Activated CD8-positive, alpha-beta T cell treated with anti-CD3 and anti-CD28 coated beads, Interleukin-2, amount 10 ng/mL, durations not matched to agents 7 days and 5 days (primary cell): ENCODE data around the gene SDK2. TPM values are rescaled to one million over a fixed set of nuclear protein-coding genes. Genes with fewer than 3 reads are reported as not detected.

Experiments used
- ATAC-seq: fragments of 150-1000 bp; cut with Tn5 transposase; one replicate; pipeline ENCODE4 v1.10.0; 2021; ENCODE audit warnings: moderate library complexity
- CTCF ChIA-PET: fragments of 350-600 bp; sonication (Branson Sonifier 250); formaldehyde crosslinking; loops from one replicate; lab custom pipeline; 2021; ENCODE audit warnings: antibody characterized with exemption; lab: Charles Lee
- POLR2A ChIA-PET: fragments of 350-600 bp; sonication (Branson Sonifier 250); formaldehyde crosslinking; loops from one replicate; lab custom pipeline; 2021; ENCODE audit warnings: antibody characterized with exemption; lab: Charles Lee
- DNase-seq: peaks from one replicate; pipeline ENCODE4 v3.0.0-alpha.2; 2020
- H3K27ac Mint-ChIP-seq: one replicate; pipeline ENCODE4 v1.8.0; 2021; ENCODE audit warnings: mild to moderate bottlenecking, mixed read lengths
- H3K27me3 Mint-ChIP-seq: one replicate; pipeline ENCODE4 v1.8.0; 2021; ENCODE audit warnings: low read depth, mixed read lengths
- H3K36me3 Mint-ChIP-seq: one replicate; pipeline ENCODE4 v1.8.0; 2021; ENCODE audit warnings: low read depth, mixed read lengths
- H3K4me1 Mint-ChIP-seq: one replicate; pipeline ENCODE4 v1.8.0; 2021; ENCODE audit warnings: low read depth, mixed read lengths
- H3K4me3 Mint-ChIP-seq: one replicate; pipeline ENCODE4 v1.8.0; 2021; ENCODE audit warnings: mild to moderate bottlenecking, mixed read lengths
- H3K9me3 Mint-ChIP-seq: one replicate; pipeline ENCODE4 v1.8.0; 2022; ENCODE audit warnings: mixed read lengths; ENCODE audit not compliant: insufficient read depth
- total RNA-seq, 2 experiments: library from RNA; stranded (reverse); gene quantifications; one replicate each; pipeline ENCODE4 v1.2.3, GENCODE V29; 2021

The SDK2 gene
- total RNA-seq, 2 experiments from 2014 or later, result 18.4 to 20.0 TPM

GRCh38 chr17:73591296-73592078 is 52.8 kb downstream of the SDK2 start:
- peaks cover 8% of the 10 kb centered on the region for H3K36me3 Mint-ChIP-seq
- no peaks in the 10 kb centered on the region for H3K9me3 Mint-ChIP-seq
- POLR2A ChIA-PET, result interaction anchor here (0.8 to 2.1 kb wide), 5 partner anchors 8 to 40 kb away, joined by 3 to 8 read pairs (median 3); no protein-coding TSS in a partner anchor

DNA sequence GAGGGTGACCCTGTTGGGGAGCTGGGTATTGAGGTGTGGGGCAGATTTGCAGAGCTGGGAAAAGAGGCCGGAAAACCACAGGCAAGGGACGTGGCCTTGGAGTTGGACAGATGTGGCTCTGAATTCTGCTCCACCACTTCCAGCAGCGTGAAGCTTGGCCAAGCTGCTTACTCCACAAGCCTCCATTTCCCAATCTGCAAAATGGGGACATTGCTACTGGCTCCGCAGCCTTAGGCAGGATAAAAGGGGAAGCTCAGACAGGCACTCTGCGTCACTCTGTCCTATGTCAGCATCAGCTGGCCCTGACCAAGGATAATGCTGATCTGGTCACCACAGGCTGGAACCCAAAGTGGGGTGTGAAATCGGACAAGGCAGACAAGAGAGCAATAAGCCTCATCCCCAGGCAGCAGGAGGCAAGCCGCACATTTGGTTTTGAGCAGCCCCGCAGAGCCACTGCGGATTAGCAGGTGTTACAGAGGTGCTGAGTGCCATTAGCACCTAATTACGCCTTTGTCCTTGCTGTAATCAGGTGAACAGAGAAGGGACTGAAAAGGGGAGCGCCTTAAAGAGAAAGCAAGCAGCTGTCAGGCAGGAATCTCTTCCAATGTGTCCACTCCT is 54.8 kb downstream of the SDK2 start:
- POLR2A ChIA-PET, result interaction anchor here (1.3 kb wide), 1 partner anchor 18 kb away, joined by 4 read pairs; no protein-coding TSS in a partner anchor
- CTCF ChIA-PET, result interaction anchor here (2.4 kb wide), 1 partner anchor 22 kb away, joined by 11 read pairs; no protein-coding TSS in a partner anchor
- no peak overlapping the region for H3K4me3 Mint-ChIP-seq
- H3K36me3 Mint-ChIP-seq, result peaks cover 8% of the 10 kb centered on the region
- no peaks in the 10 kb centered on the region for H3K9me3 Mint-ChIP-seq
- DNase-seq (no peak), ATAC-seq (no peak)
- no peaks in the 10 kb centered on the region for H3K27me3 Mint-ChIP-seq
- H3K4me1 Mint-ChIP-seq, result peaks cover 82% of the 10 kb centered on the region
- H3K27ac Mint-ChIP-seq, result peak overlapping the region; percentile 39

More at GRCh38 chr17:73591296-73592078, 52.8 kb downstream of the SDK2 start:
- peak; percentile 83 for DNase-seq
- CTCF ChIA-PET, result interaction anchor here (0.7 to 2.4 kb wide), 7 partner anchors 17 to 221 kb away, joined by 3 to 11 read pairs (median 4); no protein-coding TSS in a partner anchor
- Mint-ChIP-seq H3K4me1 (peaks cover 92% of the 10 kb centered on the region), H3K27me3 (no peaks in the 10 kb centered on the region), H3K4me3 (peak overlapping the region; percentile 59), H3K27ac (peak overlapping the region; percentile 89)
- peak; percentile 76 for ATAC-seq

DNA sequence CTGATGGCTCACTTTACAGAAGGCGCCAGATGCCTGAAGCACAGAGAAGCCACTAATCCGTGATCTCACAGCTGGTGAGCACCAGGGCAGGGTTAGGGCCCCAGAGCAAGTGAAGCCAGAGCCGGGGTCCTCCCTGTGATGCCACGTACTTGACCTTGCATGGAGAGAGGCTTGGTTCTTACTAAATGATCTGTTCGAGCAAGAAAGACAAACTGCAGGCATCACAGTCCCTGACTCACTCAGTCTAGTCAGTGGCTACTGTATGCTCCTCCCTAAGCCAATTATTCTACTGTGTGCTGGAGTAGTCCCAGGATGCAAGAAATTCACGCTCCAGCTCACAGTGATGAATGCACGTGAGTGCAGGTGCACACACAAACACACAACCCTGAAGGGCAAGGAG is 55.4 kb downstream of the SDK2 start:
- ChIA-PET CTCF (no interaction called here), POLR2A (no interaction called here)
- DNase-seq (no peak), ATAC-seq (no peak)
- Mint-ChIP-seq H3K4me3 (no peak overlapping the region), H3K27me3 (no peaks in the 10 kb centered on the region), H3K4me1 (peaks cover 76% of the 10 kb centered on the region), H3K27ac (peak overlapping the region; percentile 39), H3K36me3 (peaks cover 8% of the 10 kb centered on the region), H3K9me3 (no peaks in the 10 kb centered on the region)

GRCh38 chr17:73588301-73588846 is 55.9 kb downstream of the SDK2 start:
- no peak overlapping the region for H3K27ac Mint-ChIP-seq
- DNase-seq (no peak), ATAC-seq (no peak)
- no peaks in the 10 kb centered on the region for H3K27me3 Mint-ChIP-seq
- H3K4me3 Mint-ChIP-seq, result no peak overlapping the region
- ChIA-PET CTCF (no interaction called here), POLR2A (interaction anchor here (1.2 kb wide), 1 partner anchor 10 kb away, joined by 5 read pairs; no protein-coding TSS in a partner anchor)
- H3K9me3 Mint-ChIP-seq, result no peaks in the 10 kb centered on the region
- peaks cover 8% of the 10 kb centered on the region for H3K36me3 Mint-ChIP-seq
- peaks cover 71% of the 10 kb centered on the region for H3K4me1 Mint-ChIP-seq

GRCh38 chr17:73586921-73587602 is 57.2 kb downstream of the SDK2 start:
- DNase-seq, result no peak
- no peak overlapping the region for H3K4me3 Mint-ChIP-seq
- ATAC-seq, result no peak
- H3K36me3 Mint-ChIP-seq, result peaks cover 7% of the 10 kb centered on the region
- CTCF ChIA-PET, result interaction anchor here (1.7 to 2.4 kb wide), 3 partner anchors 20 to 158 kb away, joined by 5 to 12 read pairs (median 7); no protein-coding TSS in a partner anchor
- H3K4me1 Mint-ChIP-seq, result peaks cover 57% of the 10 kb centered on the region
- H3K9me3 Mint-ChIP-seq, result no peaks in the 10 kb centered on the region
- no peaks in the 10 kb centered on the region for H3K27me3 Mint-ChIP-seq
- POLR2A ChIA-PET, result interaction anchor here (1.2 kb wide), 1 partner anchor 8 kb away, joined by 5 read pairs; no protein-coding TSS in a partner anchor
- H3K27ac Mint-ChIP-seq, result no peak overlapping the region

DNA sequence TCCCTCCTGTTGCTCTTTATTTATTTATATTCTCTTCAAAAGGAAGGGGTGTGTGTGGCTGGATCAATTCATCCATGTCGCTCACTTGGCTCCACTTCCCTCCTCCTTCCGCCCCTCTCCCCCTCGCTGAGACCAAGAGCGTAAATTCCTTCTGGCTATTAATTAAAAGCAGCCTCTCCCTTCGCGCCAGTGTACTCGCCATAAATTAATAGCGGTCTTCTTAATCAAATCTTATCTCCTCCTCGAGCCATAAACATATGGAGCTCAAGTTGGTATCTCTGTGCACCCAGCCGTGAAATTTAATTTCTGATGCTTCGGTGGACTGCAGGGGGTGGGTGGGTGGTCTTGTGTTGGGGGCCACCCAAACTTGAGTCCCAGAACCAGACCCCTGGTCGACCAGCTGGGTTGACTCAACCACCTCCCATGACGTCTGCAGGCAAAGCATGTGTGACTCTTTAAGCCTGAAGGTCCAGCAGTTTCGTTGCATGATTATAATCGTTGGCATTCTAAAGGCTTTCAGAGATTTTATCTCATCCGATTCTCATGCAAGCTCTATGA is 57.9 kb downstream of the SDK2 start:
- DNase-seq, result no peak
- ChIA-PET POLR2A (interaction anchor here (0.6 kb wide), 1 partner anchor 67 kb away, joined by 3 read pairs; no protein-coding TSS in a partner anchor), CTCF (interaction anchor here (1.0 to 2.4 kb wide), 9 partner anchors 9 to 613 kb away, joined by 3 to 19 read pairs (median 5); partner anchors contain the start of gene SDK2)
- Mint-ChIP-seq H3K4me3 (no peak overlapping the region), H3K27me3 (no peaks in the 10 kb centered on the region), H3K9me3 (no peaks in the 10 kb centered on the region), H3K36me3 (peaks cover 6% of the 10 kb centered on the region), H3K4me1 (peaks cover 50% of the 10 kb centered on the region), H3K27ac (no peak overlapping the region)
- ATAC-seq, result no peak

- no peak overlapping the region for H3K4me3 Mint-ChIP-seq
- no peaks in the 10 kb centered on the region for H3K27me3 Mint-ChIP-seq
- no peak overlapping the region for H3K27ac Mint-ChIP-seq
- ChIA-PET CTCF (interaction anchor here (1.0 to 2.4 kb wide), 10 partner anchors 8 to 614 kb away, joined by 3 to 19 read pairs (median 4); partner anchors contain the start of gene SDK2), POLR2A (interaction anchor here (0.6 kb wide), 2 partner anchors 68 to 73 kb away, joined by 3 read pairs; no protein-coding TSS in a partner anchor)
- DNase-seq (no peak), ATAC-seq (no peak)
- H3K4me1 Mint-ChIP-seq, result peaks cover 44% of the 10 kb centered on the region
- H3K9me3 Mint-ChIP-seq, result no peaks in the 10 kb centered on the region
- peaks cover 6% of the 10 kb centered on the region for H3K36me3 Mint-ChIP-seq
These were observed 58.7 kb downstream of the SDK2 start for GRCh38 chr17:73585583-73585982.

GRCh38 chr17:73584987-73585386 is 59.3 kb downstream of the SDK2 start:
- DNase-seq, result no peak
- no peak for ATAC-seq
- H3K27me3 Mint-ChIP-seq, result no peaks in the 10 kb centered on the region
- H3K36me3 Mint-ChIP-seq, result peaks cover 4% of the 10 kb centered on the region
- H3K27ac Mint-ChIP-seq, result no peak overlapping the region
- H3K9me3 Mint-ChIP-seq, result no peaks in the 10 kb centered on the region
- POLR2A ChIA-PET, result interaction anchor here (0.6 kb wide), 1 partner anchor 73 kb away, joined by 3 read pairs; no protein-coding TSS in a partner anchor
- peaks cover 38% of the 10 kb centered on the region for H3K4me1 Mint-ChIP-seq
- H3K4me3 Mint-ChIP-seq, result no peak overlapping the region
- CTCF ChIA-PET, result interaction anchor here (1.1 to 2.4 kb wide), 9 partner anchors 9 to 614 kb away, joined by 3 to 19 read pairs (median 5); partner anchors contain the start of gene SDK2

GRCh38 chr17:73584049-73584448 is 60.2 kb downstream of the SDK2 start:
- CTCF ChIA-PET, result interaction anchor here (1.2 kb wide), 1 partner anchor 16 kb away, joined by 5 read pairs; no protein-coding TSS in a partner anchor
- no peaks in the 10 kb centered on the region for H3K27me3 Mint-ChIP-seq
- ATAC-seq, result no peak
- peaks cover 2% of the 10 kb centered on the region for H3K36me3 Mint-ChIP-seq
- peaks cover 29% of the 10 kb centered on the region for H3K4me1 Mint-ChIP-seq
- no peak overlapping the region for H3K27ac Mint-ChIP-seq
- POLR2A ChIA-PET, result no interaction called here
- no peak overlapping the region for H3K4me3 Mint-ChIP-seq
- H3K9me3 Mint-ChIP-seq, result no peaks in the 10 kb centered on the region
- DNase-seq, result no peak

- Mint-ChIP-seq H3K9me3 (no peaks in the 10 kb centered on the region), H3K4me1 (peaks cover 20% of the 10 kb centered on the region), H3K36me3 (peaks cover 2% of the 10 kb centered on the region), H3K27me3 (no peaks in the 10 kb centered on the region), H3K27ac (no peak overlapping the region), H3K4me3 (no peak overlapping the region)
- ChIA-PET CTCF (no interaction called here), POLR2A (no interaction called here)
- ATAC-seq (no peak), DNase-seq (no peak)
These were observed 61.4 kb downstream of the SDK2 start for GRCh38 chr17:73582821-73583220.
